ENCODE results near the gene QPRT. TPM values are rescaled to one million over a fixed set of nuclear protein-coding genes. Genes with fewer than 3 reads are reported as not detected.

The QPRT gene
- polyA plus RNA-seq, 1 of the 3 experiments (the other 2 are of a cell fraction): 12.5 TPM

GRCh38 chr16:29745121-29745852 is 66.3 kb downstream of the QPRT start:
- H3K9me2 ChIP-seq: no peaks in the 10 kb centered on the region
- H3K4me3 ChIP-seq (ENCODE audit: low read depth in 2 of 2, low read length in 1 of 2): no peak overlapping the region
- H2AFZ ChIP-seq (ENCODE audit: low read depth): no peak overlapping the region
- no peak overlapping the region for H3K4me2 ChIP-seq
- H3F3A ChIP-seq (replicated peaks; ENCODE audit: insufficient read depth): no peaks in the 10 kb centered on the region
- POLR2A ChIA-PET: no interaction called here
- H3K79me2 ChIP-seq (ENCODE audit: insufficient read depth): no peaks in the 10 kb centered on the region
- WGBS (ENCODE audit: low lambda C conversion rate): 61% methylated on average over 16 of the region's 16 CpGs
- no peaks in the 10 kb centered on the region for H3K36me3 ChIP-seq (replicated peaks in 1 of 2; ENCODE audit: control insufficient read depth in 1 of 2, insufficient read depth in 2 of 2, low read length in 1 of 2)
- no peak for TF ChIP-seq ELF1 (IDR thresholded peaks at IDR 0.05)
- no peak for TF ChIP-seq TEAD4 (IDR thresholded peaks at IDR 0.05; ENCODE audit: borderline replicate concordance, insufficient read depth)
- TF ChIP-seq ZBTB33 (IDR thresholded peaks at IDR 0.05; ENCODE audit: borderline replicate concordance, low read depth): no peak
- TF ChIP-seq FOSL2 (IDR thresholded peaks at IDR 0.05; ENCODE audit: borderline replicate concordance, low read depth): no peak
- TF ChIP-seq RAD21 (IDR thresholded peaks at IDR 0.05; ENCODE audit: low read length): no peak
- TF ChIP-seq FOXJ3 (CRISPR knock-in tag; IDR thresholded peaks at IDR 0.05): no peak
- TF ChIP-seq, protein P1, sequence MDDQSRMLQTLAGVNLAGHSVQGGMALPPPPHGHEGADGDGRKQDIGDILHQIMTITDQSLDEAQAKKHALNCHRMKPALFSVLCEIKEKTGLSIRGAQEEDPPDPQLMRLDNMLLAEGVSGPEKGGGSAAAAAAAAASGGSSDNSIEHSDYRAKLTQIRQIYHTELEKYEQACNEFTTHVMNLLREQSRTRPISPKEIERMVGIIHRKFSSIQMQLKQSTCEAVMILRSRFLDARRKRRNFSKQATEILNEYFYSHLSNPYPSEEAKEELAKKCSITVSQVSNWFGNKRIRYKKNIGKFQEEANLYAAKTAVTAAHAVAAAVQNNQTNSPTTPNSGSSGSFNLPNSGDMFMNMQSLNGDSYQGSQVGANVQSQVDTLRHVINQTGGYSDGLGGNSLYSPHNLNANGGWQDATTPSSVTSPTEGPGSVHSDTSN (IDR thresholded peaks at IDR 0.05): no peak
- no peak for TF ChIP-seq CHD2 (IDR thresholded peaks at IDR 0.05; ENCODE audit: low read length, partially characterized antibody)
- TF ChIP-seq, protein P2, sequence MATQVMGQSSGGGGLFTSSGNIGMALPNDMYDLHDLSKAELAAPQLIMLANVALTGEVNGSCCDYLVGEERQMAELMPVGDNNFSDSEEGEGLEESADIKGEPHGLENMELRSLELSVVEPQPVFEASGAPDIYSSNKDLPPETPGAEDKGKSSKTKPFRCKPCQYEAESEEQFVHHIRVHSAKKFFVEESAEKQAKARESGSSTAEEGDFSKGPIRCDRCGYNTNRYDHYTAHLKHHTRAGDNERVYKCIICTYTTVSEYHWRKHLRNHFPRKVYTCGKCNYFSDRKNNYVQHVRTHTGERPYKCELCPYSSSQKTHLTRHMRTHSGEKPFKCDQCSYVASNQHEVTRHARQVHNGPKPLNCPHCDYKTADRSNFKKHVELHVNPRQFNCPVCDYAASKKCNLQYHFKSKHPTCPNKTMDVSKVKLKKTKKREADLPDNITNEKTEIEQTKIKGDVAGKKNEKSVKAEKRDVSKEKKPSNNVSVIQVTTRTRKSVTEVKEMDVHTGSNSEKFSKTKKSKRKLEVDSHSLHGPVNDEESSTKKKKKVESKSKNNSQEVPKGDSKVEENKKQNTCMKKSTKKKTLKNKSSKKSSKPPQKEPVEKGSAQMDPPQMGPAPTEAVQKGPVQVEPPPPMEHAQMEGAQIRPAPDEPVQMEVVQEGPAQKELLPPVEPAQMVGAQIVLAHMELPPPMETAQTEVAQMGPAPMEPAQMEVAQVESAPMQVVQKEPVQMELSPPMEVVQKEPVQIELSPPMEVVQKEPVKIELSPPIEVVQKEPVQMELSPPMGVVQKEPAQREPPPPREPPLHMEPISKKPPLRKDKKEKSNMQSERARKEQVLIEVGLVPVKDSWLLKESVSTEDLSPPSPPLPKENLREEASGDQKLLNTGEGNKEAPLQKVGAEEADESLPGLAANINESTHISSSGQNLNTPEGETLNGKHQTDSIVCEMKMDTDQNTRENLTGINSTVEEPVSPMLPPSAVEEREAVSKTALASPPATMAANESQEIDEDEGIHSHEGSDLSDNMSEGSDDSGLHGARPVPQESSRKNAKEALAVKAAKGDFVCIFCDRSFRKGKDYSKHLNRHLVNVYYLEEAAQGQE (IDR thresholded peaks at IDR 0.05; ENCODE audit: low read depth, low read length): no peak
- no peak for TF ChIP-seq CTCF (IDR thresholded peaks at IDR 0.05)
- TF ChIP-seq MEF2A (IDR thresholded peaks at IDR 0.05; ENCODE audit: borderline replicate concordance, low read depth): no peak
- no peak for TF ChIP-seq EP300 (IDR thresholded peaks at IDR 0.05; ENCODE audit: borderline replicate concordance in 1 of 2, low read depth in 1 of 2, low read length in 1 of 2)
- no peak for TF ChIP-seq TAF1 (IDR thresholded peaks at IDR 0.05; ENCODE audit: borderline replicate concordance, low read depth, low read length)
- no peak for TF ChIP-seq JUND (IDR thresholded peaks at IDR 0.05)
- no peak for TF ChIP-seq EZH2phosphoT487 (IDR thresholded peaks at IDR 0.05; ENCODE audit: borderline replicate concordance, low read depth)
- no peak for TF ChIP-seq POLR2AphosphoS5 (IDR thresholded peaks at IDR 0.05; ENCODE audit: low read depth, low read length)
- TF ChIP-seq GATA2 (CRISPR knock-in tag; IDR thresholded peaks at IDR 0.05): no peak
- no peaks in the 10 kb centered on the region for H3K9me3 ChIP-seq
- H3K27ac ChIP-seq (ENCODE audit: low read depth in 2 of 2, low read length in 1 of 2): no peak overlapping the region
- H3K9ac ChIP-seq: no peak overlapping the region
- CTCF ChIA-PET: no interaction called here
- H4K20me1 ChIP-seq (ENCODE audit: insufficient read depth): no peaks in the 10 kb centered on the region
- no peaks in the 10 kb centered on the region for H3K27me3 ChIP-seq (ENCODE audit: insufficient read depth)
- no peak for DNase-seq
- H3K4me1 ChIP-seq (ENCODE audit: control insufficient read depth in 1 of 2, insufficient read depth in 2 of 2, low read depth in 1 of 2, low read length in 1 of 2): no peaks in the 10 kb centered on the region

All from SK-N-SH (cell line).